ENCODE results near the gene ARSJ.
"Not testable (repeated sequence)": the region's sequence is repeated elsewhere in the genome, so short reads cannot be mapped to it uniquely, and the experiment has no call there.

Gene ARSJ

GRCh38 chr4:113955411-113955810 is 24.0 kb downstream of the ARSJ start:
- peak; percentile 3 for DNase-seq

- DNase-seq = no peak
Observed at GRCh38 chr4:113953888-113954287, 25.6 kb downstream of the ARSJ start.

GRCh38 chr4:113952452-113953029 is 26.9 kb downstream of the ARSJ start:
- DNase-seq = no peak

GRCh38 chr4:113951263-113951662 is 28.2 kb downstream of the ARSJ start:
- no peak for DNase-seq

GRCh38 chr4:113950207-113950606 is 29.2 kb downstream of the ARSJ start:
- no peak for DNase-seq

GRCh38 chr4:113947484-113947883 is 32.0 kb downstream of the ARSJ start:
- no peak for DNase-seq

- DNase-seq = no peak
Observed at GRCh38 chr4:113945906-113946305, 33.5 kb downstream of the ARSJ start.

GRCh38 chr4:113943863-113944262 is 35.6 kb downstream of the ARSJ start:
- DNase-seq = no peak

- DNase-seq = no peak
Observed at GRCh38 chr4:113943085-113943484, 36.4 kb downstream of the ARSJ start.

GRCh38 chr4:113941836-113942235 is 37.6 kb downstream of the ARSJ start:
- DNase-seq = no peak

- DNase-seq = not testable (repeated sequence)
Observed at GRCh38 chr4:113940103-113940502, 39.3 kb downstream of the ARSJ start.

GRCh38 chr4:113935190-113935589 is 44.3 kb downstream of the ARSJ start:
- DNase-seq = no peak

- not testable (repeated sequence) for DNase-seq
Observed at GRCh38 chr4:113924706-113925105, 54.7 kb downstream of the ARSJ start.

GRCh38 chr4:113921089-113921794 is 58.2 kb downstream of the ARSJ start:
- no peak for DNase-seq

- no peak for DNase-seq
Observed at GRCh38 chr4:113919611-113920010, 59.8 kb downstream of the ARSJ start.

- no peak for DNase-seq
Observed at GRCh38 chr4:113919145-113919544, 60.3 kb downstream of the ARSJ start.

- no peak for DNase-seq
Observed at GRCh38 chr4:113908829-113909228, 70.6 kb downstream of the ARSJ start.

GRCh38 chr4:113907559-113907958 is 71.9 kb downstream of the ARSJ start:
- DNase-seq = no peak

- no peak for DNase-seq
Observed at GRCh38 chr4:113905301-113905700, 74.1 kb downstream of the ARSJ start.

- DNase-seq = no peak
Observed at GRCh38 chr4:113904877-113905276, 74.6 kb downstream of the ARSJ start.

- peak; percentile 4 for DNase-seq
Observed at GRCh38 chr4:113901994-113902787, 77.3 kb downstream of the ARSJ start.

GRCh38 chr4:113899271-113900070 is 80.0 kb downstream of the ARSJ start:
- DNase-seq = no peak

- DNase-seq = no peak
Observed at GRCh38 chr4:113893546-113893945, 85.9 kb downstream of the ARSJ start.

Data from NCI-H510A (cell line).